ENCODE results near the gene AQP2.

- no peak for TF ChIP-seq CTCF (IDR thresholded peaks at IDR 0.05)
- no peak for TF ChIP-seq ZFX (IDR thresholded peaks at IDR 0.05; ENCODE audit: borderline replicate concordance)
Measured at GRCh38 chr12:49985981-49986380, 35.4 kb downstream of the AQP2 start.
